ENCODE results near the gene TM9SF2. TPM values are rescaled to one million over a fixed set of nuclear protein-coding genes. Genes with fewer than 3 reads are reported as not detected.

Gene TM9SF2
- total RNA-seq, 2 experiments from 2014 or later: 67.2 to 72.0 TPM

Other genes with a start within 250 kb of the TM9SF2 start
- gene GPR18, start 243.1 kb upstream of the TM9SF2 start, total RNA-seq: 1 to 10 TPM; 2.4 to 2.8 TPM
- gene GPR183, start 194.1 kb upstream of the TM9SF2 start, total RNA-seq: 10 to 100 TPM; 46.4 to 47.1 TPM
- 1 to 10 TPM; 5.4 TPM for gene CLYBL, start 105.2 kb downstream of the TM9SF2 start, total RNA-seq

All from activated CD4-positive, alpha-beta memory T cell treated with anti-CD3 and anti-CD28 coated beads for 36 hours (primary cell).